ENCODE data around the gene FHIT.

The FHIT gene

DNA sequence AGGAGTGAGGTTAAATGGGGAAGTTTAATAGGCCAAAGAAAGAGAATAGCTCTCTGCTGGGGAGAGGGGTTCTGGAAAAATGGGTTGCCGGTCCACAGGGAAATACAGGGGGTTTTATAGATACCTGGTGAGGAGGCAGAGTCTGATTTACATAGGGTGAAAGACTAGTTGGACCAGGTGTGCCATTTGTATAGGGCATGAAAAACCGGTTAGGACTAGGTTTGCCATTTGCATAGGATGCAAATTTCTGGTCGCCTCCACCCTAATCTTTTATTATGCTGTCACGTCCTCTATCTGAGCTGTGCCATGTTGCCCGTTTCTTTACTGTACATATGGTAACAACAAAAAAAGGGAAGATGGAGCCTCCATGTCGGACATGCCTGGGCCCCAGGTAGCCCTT, 960.1 kb downstream of the FHIT start:
- DNase-seq (ENCODE audit: low read depth, low spot score): no peak

DNA sequence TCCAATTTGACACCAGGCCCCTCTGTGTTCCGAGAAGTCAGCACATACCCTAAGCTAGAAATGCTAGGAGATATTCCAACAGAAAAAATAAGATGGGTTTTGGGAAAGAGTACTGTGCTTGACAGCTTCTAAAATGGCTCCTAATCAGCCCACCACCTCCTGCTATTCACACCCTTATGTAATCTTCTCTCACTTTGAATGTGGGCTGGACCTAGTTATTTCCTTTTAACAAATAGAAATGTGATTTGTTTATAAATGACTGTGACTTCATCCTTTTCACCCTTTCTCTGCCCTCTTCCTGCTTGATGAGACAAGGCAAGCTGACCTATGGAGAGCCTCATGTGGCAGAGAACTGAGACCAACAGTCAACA, 961.1 kb downstream of the FHIT start:
- no peak for DNase-seq (ENCODE audit: low read depth, low spot score)

DNA sequence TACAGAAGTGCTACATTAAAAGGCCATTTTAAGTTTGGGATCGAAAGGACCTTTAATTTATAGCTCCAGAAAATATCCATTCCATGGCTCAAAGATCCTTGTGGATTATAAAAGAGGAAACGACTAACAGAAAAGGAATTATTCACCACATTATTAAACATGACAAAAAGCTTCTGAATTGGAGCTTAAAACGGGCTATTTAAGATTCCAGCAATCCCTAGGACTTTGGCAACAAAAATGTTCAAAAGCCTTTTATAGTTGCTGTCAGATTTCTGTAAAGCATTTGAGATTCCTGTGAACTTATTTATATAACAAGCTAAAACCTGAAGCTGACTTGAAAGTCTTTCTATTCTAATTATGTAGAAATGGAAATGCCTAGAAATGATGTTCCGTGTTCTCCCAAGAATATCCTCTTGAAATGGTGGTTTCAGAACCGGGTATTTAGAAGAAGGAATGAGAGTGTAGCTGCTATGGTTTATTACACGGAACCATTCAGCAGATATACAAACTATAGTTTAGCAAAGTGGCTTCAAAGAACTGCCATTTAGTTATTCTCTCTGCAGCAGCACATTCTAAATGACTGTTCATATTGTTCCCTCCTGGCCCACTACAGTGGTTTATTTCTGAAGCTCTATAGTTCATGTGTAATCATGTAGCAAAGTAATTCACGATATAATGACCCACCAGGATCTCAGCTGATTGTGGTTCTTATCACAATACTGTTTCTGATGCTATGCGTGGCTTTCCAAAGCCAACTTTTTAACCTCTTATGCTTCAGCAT, 961.7 kb downstream of the FHIT start:
- DNase-seq (ENCODE audit: low read depth, low spot score): no peak

DNA sequence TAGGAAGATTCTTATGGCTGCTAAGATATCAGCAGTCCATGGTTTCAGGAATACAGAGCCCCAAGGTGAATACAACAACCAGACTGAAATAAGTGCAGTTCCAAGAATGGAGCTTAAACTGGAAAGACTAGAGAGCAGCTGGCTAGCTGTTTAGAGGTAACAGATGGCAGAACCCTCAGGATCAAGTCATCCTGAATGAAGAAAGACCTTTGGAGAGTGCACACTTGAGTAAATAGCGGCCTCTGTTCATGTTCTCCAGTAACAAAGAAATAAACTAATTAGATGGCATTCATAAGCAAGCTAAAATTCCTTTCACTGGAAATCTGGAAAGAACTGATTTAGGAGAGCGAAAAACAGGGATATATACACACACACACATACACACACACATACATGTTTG, 968.4 kb downstream of the FHIT start:
- DNase-seq (ENCODE audit: low read depth, low spot score): no peak

DNA sequence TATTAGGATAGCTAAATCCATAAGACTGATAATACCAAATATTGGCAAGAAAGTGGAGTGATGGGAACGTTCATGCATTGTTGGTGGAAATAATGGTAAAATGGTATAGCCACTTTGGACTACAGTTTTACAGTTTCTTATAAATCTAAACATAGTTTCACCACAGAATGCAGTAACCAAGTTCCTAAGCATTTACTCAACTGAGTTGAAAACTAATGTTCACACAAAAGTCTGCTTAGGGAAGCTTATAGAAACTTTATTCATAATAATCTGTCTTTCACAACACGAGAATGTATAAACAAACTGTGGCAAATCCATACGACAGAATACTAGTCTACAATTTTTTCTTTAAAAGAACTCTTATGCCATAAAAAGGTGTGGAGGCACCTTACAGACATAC, 969.3 kb downstream of the FHIT start:
- no peak for DNase-seq (ENCODE audit: low read depth, low spot score)

DNA sequence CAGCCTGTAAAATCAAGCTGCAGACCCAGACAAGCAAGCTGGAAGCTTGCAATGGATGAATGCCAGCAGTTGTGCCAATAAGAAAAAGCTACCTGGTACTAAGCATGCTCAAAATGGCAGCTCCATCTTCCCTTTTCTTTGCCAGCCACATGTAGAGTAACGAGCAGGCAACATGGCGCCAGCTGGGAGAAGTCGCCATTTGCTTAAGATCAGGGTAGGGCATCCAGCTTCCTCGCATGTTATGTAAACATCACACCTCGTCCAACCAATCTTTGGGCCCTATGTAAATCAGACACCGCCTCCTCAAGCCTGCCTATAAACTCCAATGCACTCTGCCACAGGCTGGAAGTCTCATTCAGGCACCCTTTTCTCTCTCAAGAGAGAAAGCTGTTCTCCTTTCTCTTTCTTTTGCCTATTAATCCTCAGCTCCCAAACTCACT, 973.9 kb downstream of the FHIT start:
- DNase-seq (ENCODE audit: low read depth, low spot score): no peak

DNA sequence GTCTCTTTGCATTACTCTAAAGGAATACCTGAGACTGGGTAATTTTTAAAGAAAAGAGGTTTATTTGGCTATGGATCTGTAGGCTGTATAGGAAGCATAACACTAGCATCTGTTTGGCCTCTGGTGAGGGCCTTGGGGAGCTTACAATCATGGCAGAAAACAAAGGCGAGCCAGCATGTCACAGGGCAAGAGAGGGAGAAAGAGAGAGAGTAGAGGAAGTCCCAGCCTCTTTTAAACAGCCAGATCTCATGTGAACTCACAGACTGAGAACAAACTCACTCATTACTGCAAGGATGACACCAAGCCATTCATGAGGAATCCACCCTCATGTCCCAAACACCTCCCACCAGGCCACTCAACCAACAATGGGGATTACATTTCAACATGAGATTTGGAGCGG, 974.6 kb downstream of the FHIT start:
- DNase-seq (ENCODE audit: low read depth, low spot score): no peak

DNA sequence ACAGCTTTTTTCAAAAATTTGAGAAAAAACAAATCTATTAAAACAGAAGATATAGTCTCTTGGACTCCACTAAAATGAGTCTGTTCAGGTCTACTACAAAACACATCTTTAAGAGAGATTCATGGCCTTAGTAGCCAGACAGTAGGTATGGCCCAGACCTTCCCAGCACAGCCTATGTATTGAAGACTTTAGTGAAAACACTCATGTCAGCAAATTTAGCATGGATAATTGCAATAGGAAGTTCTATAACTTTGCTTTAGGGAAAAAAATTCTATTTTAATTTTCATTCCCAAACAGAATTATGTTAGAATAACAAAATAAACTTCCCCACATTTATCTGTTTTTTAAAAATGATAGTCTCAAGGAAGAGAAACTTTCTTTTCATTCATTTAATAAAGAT, 976.6 kb downstream of the FHIT start:
- DNase-seq (ENCODE audit: low read depth, low spot score): no peak

DNA sequence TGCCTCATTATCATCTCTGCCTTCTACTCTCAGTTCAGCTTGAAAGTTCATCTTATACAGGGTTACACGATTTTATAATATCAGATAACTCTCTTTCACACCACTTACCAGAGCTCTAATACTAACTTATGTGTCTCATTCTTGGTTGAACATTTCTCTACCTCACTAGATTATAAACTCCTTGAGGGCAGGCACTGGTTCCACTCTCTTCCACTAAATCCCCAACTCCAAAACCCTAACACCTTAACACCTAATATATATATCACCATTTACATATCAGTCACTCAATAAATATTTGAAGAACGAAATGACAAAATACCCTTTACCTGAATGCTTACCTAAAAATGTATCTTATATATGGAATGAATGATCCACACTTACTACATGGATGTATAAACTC, 977.2 kb downstream of the FHIT start:
- DNase-seq (ENCODE audit: low read depth, low spot score): no peak

DNA sequence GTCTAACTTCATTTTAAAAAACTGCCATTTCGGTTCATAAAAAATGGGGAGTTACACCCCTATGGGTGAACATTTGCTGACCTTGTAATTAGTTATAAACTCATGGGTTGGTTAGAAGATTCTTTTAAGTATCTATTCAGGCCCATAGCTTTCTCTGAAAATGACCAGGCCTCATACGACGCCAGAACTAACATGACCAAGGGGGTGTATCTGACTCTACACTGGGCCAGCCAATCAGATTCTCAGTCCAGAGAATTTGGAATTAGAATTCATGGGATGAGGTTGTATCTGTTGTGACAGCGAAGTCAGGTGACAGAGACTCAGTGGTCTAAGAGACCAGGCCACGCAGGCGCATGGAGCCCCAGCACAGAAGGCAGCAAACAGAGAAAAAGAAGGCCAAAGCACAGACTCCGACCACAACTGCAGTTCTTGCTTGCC, 981.4 kb downstream of the FHIT start:
- no peak for DNase-seq (ENCODE audit: low read depth, low spot score)

DNA sequence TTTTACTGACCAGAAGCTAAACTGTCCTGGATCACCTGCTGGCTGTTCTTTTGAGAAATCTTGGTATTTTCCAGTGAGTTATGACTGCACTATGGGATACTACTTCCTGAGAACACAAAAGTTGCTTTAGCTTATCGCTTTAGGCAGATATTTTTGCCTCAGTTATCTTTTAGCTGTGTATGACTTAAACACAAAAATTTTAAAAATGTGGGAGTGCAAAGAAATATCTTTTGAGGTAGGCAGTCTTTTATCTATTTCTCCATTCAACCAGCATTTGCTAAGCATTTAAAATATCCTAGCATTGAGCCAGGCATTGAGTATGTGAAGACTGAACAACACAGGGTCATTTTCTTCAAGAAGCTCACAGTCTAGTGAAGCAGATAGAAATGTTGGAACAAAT, 981.9 kb downstream of the FHIT start:
- no peak for DNase-seq (ENCODE audit: low read depth, low spot score)

DNA sequence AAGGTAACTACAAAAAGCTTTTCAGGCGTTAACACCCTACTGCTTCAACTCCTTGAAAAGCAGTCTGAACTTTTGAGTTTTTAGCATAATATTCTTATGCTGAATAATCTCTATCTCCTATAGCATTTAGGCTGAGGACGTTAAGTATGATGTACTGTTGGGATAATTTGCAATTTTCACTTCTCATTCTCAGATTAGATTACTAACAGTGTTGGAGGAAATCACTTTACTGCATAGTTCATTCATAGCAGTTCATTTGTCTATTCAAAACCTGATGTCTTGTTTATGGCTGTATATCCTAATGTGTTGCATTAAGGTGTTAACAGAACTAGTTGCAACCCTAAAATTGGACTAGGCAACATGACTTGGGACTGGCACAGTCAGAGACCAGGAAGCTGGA, 983.1 kb downstream of the FHIT start:
- DNase-seq (ENCODE audit: low read depth, low spot score): no peak

DNA sequence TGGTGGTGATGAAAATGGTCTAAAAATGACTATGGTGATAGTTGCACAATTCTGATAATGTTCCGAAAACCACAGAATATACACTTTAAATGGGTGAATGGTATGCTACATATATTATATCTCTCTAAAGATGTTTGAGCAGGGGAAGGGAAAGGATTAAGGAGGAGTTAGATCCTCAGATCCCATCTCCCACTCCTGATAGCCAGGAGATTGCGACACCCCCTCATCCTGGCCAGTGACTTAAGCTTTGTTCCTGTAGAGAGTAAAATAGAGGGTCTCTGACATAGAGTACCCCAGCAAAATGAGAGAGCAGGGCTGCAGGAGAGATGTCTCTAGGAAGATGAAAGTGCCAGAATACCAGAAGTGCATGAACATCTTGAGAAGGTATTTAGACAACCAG, 984.8 kb downstream of the FHIT start:
- no peak for DNase-seq (ENCODE audit: low read depth, low spot score)

DNA sequence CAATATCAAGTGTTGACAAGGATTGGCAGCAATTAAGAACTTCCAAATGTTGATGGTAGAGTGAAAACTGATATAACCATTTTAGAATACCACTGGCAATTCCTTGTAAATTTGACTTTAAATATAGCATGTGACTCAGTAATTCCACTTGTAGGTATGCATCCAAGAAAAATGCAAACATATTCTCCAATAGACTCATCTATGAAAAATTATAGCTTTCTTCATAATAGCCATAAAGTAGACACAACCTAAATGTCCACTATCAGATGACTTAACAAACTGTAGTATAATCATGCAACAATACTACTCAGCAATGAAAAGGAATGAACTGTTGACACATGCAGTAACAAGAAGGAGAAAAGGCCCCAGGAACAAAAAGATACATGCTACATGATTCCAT, 988.1 kb downstream of the FHIT start:
- DNase-seq (ENCODE audit: low read depth, low spot score): no peak

DNA sequence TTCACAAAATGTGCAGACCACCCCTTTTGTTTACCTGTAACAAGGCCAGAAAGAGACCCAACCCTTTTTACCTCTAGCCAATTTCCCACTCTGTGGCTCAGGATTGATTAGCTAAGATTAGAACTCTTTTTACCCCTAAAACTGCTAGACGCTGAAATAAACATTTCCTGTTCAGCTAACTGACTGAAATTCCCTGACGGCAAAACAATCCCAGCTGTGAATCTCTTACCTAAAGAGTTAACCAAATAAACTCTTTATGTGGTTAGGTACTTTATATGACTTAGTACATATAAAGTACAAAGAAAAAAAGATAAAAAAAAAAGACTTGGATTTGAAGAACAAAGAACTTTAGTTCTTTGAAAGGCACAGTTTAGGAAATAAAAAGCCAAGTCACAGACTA, 988.7 kb downstream of the FHIT start:
- no peak for DNase-seq (ENCODE audit: low read depth, low spot score)

DNA sequence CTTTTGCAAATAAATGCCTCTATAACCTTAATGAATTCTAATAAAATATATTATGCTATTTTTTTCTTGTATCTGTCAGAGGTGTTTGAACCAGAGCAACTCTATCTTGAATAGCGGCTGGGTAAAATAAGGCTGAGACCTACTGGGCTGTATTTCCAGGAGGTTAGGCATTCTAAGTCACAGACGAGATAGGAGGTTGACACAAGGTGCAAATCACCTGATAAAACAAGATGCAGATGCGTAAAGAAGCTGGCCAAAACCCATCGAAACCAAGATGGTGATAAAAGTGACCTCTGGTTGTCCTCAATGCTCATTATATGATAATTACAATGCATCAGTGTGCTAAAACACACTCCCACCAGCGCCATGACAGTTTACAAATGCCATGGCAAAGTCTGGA, 990.7 kb downstream of the FHIT start:
- DNase-seq (ENCODE audit: low read depth, low spot score): no peak

DNA sequence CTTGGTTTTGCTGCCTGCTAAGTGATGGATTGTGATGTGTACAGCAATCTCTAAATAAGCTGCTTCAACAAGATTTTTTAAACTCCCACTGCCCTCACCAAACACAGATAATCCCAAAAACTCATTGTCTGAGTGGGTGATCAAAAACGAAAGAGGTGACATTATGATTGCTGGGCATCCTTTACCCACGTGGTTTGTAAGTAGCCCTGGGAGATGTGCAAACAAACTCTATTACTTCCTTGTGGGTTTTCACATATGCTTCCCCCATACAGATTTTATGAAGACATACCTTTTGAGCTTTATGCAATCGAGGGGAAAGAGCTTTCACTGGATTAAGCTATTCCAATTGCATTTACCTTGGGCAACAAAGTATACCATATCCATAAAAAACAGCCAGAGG, 1000.4 kb downstream of the FHIT start:
- DNase-seq (ENCODE audit: low read depth, low spot score): no peak

DNA sequence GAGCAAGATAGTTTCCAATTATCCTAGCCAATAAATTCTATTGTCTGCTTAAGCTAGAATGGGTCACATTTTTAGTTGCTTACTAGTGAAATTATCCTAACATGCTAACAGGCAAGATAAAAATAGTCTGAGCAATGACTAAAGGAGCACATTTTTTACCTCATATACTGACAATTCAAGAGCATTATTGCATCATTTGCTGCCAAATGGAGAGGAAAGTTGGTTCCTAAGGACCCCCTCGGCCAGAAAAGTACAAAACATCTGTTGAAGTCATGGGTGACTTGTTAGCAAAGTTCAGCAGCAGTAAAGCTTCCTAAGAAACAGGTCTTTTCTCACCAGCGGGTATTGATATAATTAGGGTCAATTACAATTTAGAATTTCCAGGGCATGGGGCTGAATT, 1001.0 kb downstream of the FHIT start:
- no peak for DNase-seq (ENCODE audit: low read depth, low spot score)

DNA sequence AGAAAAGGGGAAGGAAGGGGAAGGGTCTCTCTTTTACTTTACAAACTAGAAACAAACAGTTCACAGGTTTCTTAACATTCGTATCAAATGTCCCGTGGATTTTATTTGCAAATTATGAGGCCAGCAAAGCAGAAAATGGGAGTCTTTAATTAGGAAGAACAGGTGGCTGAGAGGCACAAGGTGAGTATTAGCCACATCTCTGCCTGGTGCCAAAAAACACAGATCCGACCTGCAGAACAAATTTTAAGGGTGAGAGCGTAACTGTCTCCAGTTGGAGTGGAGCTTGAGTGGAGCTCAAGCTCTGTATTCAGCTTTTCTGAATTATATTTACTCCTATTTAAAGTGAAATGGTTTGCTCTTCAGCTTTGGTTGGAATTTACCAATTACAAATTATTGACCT, 1004.9 kb downstream of the FHIT start:
- no peak for DNase-seq (ENCODE audit: low read depth, low spot score)

DNA sequence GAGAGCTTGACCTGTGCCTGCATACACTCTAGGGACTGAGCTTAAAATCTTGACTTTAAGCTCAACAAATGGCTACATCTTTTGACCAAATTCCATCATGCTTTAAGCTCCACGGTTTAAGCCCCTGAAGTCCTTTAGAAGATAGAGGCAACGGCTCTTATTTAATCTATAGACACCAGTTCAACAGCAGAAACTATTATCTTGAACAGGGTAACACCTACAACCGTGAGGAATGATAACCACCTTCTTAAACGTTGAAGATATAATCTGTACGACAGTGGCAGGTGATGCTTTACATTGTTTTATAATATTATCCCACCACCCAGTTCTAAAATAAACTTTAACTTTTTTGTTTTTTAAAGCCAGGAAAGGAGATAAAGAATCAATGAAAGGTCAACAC, 1007.8 kb downstream of the FHIT start:
- no peak for DNase-seq (ENCODE audit: low read depth, low spot score)

DNA sequence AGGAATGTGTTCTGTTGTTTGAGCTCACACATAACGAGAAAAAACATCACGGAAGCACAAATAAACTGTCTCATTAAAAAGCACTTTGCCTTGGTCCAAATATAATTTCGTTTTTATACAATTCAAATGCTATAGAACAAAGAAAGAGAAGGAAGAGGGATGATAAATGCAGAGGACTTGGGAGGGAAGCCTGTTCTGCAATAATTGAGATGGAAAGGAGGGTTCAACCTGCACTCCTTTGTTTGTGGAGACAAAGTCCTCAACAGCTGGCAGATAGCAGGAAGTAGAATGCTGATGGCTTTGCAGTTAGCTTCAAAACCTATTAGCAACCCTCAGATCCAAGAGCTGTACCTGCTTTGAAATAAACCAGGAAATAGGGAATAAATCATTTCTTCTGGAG, 1010.8 kb downstream of the FHIT start:
- DNase-seq (ENCODE audit: low read depth, low spot score): no peak

DNA sequence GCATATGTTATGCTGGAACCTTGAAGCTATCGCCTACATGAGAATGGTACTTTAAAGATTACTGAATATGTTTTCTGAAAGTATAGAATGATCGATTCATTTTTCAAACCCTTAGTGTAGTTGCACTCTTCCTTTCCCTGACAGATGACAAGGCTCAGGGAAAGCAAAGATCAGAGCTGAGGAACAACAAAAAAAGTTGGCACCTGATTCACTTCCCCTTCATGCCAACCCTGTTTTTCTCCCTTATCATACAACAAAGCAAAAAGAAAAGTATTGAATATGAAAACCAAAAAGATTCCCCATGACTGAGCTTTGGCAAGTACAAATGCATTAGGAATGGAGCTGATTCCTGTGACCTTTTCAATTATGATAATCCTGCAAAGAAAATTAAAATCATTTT, 1012.7 kb downstream of the FHIT start:
- DNase-seq (ENCODE audit: low read depth, low spot score): no peak

DNA sequence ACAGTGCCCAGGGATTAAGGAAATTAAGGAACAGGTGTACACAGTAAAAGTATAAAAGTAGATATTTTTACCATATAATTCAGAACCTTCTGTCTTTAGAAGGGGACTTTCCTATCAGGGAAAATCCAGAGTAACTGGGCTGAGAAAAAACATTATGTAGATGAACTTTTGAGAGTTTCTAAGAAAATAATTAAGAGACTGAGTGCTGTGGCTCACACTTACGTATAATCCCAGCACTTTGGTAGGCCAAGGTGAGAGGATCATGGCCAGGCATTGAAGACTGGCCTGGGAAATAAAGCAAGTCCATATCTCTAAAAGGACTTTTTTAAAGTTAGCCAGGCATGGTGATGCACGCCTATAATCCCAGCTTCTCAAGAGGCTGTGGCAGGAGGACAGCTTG, 1021.8 kb downstream of the FHIT start:
- DNase-seq (ENCODE audit: low read depth, low spot score): no peak

DNA sequence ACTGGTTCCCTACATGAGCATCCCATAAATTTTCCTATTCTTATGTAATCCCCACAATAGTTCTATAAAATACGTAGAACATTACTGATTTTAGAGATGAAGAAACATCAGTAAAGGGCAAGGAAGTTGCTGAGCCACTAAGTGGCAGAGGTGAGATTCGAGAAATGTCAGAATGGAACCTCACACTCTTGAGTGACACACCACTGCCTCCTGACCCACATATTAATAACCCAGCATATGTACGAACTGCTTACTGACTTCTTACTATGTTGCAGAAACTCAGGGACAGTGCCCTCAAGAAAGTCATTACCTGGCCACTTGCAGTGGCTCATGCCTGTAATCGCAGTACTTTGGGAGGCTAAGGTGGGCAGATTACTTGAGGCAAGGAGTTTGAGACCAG, 1022.4 kb downstream of the FHIT start:
- DNase-seq (ENCODE audit: low read depth, low spot score): no peak

Measured in activated CD4-positive, CD25-positive, alpha-beta regulatory T cell treated with anti-CD3 and anti-CD28 coated beads, Interleukin-2, amount 50 U/mL, for 16 hours (primary cell).